GM18858 (cell line): Measurements from ENCODE around the gene GPER1.
"Not testable (repeated sequence)": the region's sequence is repeated elsewhere in the genome, so short reads cannot be mapped to it uniquely, and the experiment has no call there.

ENCODE experiments used
- ATAC-seq: cut with Tn5 transposase; IDR thresholded peaks from one replicate; pipeline ENCODE4 v1.9.1; 2021; ENCODE audit not compliant: unreplicated experiment

Gene GPER1

DNA sequence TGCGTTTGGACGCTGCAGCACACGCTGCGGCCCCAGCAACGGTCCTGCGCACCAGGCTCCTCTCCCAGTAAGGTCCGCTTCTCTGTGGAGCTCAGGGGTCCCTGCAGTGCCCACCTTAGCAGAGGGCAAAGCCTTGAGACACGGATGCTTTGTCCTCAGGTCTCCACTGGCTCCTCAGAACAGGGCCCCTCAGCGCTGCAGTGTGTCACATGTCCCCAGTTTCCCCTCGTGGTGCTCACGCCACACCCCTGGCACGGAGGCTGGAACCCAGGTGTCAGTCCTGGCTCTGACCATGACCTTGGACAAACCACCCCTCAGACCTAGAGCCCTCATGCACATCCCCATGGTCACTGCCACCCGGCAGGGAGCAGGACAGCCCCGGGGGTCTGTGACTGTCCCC lies 19.9 kb upstream of the GPER1 start:
- ATAC-seq: no peak

DNA sequence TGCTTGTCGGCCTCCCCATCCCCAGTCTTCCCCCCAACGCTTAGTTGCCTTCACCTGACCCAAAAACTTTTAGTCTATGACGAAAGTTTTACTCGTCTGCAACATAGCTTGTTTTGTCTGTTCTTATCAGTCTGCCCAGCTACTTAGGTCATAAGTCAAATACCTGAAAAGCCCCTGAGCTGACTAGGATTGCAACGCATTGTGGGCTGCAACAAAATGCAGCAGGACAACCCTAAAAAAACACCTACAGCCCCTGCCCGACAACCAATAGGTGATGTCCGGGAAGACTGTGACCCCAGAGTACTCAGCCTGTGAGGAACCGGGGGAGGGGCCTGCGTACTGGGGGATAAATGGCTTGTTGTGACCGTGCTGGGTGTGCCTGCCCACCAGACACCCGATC lies 19.3 kb upstream of the GPER1 start:
- ATAC-seq: no peak

DNA sequence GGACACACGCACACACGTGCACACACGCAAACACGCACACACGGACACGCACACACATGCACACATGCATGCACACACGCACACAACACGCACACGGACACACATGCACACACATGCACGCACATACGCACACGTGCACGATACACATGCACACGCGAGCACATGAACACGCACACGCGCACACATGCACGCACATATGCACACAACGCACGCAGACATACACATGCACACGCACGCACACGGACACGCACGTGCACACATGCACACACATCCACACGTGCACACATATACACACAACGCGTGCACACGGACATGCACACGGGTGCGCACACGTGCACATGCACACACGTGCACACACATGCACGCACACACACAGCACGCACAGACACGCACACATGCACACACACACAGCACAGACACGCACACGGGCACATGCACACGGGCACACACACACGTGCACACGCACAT lies 17.3 kb upstream of the GPER1 start:
- ATAC-seq: no peak

DNA sequence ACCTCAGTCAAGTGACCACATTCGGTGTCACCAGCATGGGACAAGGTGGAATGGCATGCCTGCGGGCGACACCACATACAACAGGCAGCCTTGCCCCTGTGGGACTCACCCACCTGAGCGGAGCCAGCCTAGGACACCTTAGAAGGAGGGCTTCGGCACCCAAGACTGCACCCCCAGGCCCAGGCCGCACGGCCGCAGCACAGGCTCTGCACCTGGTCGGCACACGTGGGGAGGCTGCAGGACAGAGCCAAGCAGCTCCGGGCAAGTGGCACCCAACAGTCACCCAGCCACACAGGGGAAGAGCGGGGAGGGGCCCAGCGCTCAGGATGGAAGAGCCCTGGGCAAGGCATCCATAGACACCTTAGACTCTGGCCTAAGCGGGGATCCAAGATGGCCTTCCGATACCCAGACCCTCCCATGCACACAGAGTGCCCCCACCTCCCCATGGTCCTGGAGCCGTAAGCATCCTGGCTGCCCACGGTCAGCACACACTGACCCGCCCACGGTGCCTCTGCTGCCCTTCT lies 16.1 kb upstream of the GPER1 start:
- ATAC-seq: no peak

DNA sequence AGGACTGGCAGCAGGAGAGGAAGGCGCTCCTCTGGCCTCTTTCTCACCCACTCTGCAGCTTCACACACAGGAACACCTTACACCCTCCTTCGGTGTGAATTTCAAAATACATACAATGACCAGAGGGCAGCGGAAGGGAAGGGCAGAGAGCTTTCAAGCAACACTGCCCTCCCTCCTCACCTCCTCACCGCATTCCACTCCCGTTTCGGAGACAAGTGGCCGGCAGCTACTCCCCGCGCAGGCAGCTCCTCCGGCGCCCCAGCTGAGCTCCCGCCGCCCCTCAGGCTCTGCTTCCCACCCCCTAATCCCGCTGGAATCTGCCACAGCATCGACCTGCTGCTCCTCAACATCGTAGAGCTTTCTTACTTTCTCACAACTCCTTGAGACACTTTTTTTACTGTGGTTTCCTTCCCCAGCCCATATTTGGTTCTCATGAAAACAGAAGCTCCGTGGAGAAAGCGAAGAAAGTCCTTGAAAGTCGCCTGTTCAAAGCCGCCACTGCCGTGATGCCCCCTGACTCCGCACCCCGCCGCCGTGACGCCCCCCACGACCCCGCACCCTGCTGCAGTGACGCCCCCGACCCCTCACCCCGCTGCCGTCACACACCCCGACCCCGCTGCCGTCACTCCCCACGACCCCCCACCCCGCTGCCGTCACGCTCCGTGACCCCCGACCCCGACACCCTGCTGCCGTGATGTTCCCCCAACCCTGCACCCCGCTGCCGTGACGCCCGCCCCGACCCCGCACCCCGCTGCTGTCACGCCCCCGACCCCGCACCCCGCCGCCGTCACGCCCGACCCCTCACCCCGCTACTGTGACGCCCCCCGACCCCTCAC lies 14.6 kb upstream of the GPER1 start:
- no peak for ATAC-seq

GRCh38 chr7:1074018-1074417 lies 13.9 kb upstream of the GPER1 start:
- not testable (repeated sequence) for ATAC-seq

DNA sequence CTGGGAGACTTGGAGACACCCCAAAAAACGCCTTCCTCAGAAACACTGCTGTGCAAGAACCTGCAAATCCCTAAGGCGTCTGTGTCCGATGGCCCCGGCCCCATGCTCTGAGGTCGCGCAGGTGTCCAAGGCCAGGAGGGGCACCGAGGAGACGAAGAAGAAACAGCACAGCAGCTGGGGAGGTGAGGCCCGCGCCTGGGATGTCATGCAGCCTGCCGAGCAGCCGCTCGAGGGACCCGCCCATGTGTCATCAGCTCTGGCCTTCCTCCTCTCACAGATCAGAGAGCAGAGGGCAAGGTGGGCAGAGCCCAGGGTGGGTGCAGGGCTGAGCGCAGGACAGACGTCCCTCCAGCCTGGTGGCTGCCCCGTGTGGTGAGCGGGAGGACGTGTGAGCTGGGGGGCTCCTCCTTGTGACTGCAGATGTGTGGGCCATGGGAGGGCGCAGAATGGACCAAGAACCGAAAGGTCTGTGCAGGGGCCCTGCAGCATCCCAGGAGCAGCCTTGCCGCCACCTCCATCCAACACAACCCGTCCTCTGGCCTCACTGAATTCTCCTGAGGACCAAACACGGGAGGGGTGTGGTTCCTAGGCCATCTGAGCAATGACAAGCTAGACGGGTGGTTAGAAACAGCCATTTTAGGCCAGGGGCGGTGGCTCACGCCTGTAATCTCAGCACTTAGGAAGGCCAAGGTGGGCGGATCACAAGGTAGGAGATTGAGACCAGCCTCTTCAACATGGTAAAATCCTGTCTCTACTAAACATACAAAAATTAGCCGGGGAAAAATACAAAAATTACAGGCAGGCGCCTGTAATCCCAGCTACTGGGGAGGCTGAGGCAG lies 13.1 kb upstream of the GPER1 start:
- no peak for ATAC-seq

- ATAC-seq: no peak
These were observed 11.5 kb upstream of the GPER1 start for GRCh38 chr7:1076184-1077072.

GRCh38 chr7:1078519-1078918 lies 9.4 kb upstream of the GPER1 start:
- ATAC-seq: no peak

GRCh38 chr7:1078985-1079384 lies 8.9 kb upstream of the GPER1 start:
- no peak for ATAC-seq

DNA sequence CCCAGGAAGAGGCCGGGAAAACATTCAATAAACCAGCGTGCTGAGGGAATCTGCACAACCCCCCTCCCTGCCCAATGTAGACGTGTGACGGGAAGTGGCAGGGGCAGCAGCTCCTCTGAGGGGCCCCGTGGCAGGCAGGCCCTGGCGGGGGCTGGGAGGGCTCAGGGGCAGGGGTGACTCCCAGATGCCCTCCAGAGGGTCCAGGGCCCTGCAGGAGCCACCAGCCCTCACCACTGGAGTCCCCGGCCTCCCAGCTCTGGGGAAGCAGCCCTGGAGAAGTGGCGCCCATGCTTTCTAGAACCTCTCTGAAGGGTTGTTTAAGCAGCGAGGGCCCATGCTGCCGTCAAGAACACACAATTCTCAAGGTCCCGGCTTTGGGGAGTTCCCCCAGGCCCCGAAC lies 8.4 kb upstream of the GPER1 start:
- no peak for ATAC-seq

DNA sequence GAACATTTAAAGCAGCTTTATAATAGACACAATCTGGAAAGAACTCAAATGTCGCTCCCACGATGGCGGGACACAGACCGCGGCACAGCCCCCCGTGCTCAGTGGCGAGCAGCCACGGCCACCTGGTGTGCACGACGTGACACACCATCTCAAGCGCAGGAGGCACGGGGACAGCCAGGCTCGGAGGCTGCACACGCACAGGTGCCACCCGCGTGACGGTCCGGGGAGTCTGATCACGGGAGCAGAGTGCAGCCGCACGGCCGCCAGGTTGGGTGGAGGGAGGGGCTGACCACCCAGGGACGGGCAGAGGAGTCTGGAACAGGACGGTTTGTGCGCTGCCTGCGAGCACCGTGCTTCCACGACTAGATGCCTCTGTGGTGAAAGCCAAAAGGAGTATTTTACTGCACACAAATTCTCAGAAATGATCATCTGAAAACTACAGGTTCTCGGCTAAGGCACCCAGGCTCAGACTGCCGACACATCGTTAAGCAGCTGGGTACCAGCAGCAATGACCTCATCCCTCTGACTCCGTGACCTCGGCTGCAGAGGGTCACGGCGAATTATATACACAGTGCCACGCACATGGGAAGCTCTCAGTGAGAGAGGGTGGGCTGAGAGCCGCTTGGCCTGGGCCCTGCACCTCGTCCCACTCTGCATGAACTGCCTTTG lies 7.5 kb upstream of the GPER1 start:
- no peak for ATAC-seq

- ATAC-seq: no peak
These were observed 7.0 kb upstream of the GPER1 start for GRCh38 chr7:1080921-1081255.

- ATAC-seq: no peak
These were observed 6.6 kb upstream of the GPER1 start for GRCh38 chr7:1081336-1081735.

- no peak for ATAC-seq
These were observed 5.9 kb upstream of the GPER1 start for GRCh38 chr7:1081931-1082401.

DNA sequence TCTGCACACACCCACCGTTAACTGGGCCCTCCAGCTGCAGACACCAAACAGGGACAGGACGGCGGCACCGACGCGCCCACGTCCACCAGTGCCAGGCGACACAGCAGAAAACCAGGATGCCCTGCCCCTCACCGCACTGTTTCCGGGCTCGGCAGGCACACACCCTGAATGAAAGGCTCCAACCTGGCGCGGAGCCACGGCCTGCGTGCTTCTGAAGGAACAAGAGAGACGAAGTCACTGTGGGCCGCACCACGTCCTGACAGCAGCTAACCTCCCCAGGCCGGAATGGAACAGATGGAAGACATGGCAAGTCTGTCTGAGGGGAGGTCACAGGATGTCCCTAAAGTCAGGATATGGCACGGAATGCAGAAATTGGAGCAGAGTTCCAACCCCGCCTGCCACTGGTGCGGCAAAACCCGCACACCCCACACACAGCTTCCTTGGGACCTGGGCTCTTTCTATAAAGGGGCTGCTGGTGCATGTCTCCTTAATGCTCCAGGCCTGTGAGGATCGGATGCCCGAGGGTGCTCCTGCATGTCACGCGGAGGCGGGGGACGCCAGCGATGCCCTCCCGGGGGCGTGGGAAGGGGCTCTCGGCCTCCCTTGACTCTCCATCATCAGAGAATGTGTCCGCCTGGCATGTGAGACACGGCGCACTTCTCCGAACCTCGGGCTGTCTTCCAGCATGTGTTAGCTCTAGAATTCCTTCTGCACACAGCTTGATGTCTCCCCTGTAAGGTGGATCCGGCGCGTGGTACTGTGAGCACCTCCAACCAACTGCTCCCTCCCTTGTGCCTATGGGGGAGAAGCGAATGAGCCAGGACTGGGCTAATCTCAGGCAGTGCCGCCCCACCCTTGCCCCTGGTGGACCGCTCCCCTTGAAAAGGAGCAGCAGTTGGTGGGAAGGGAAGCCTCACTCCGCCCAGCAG lies 3.9 kb upstream of the GPER1 start:
- ATAC-seq: no peak

- no peak for ATAC-seq
These were observed 2.6 kb upstream of the GPER1 start for GRCh38 chr7:1085266-1085665.

- no peak for ATAC-seq
These were observed 1.9 kb upstream of the GPER1 start for GRCh38 chr7:1085910-1086421.
